ENCODE measurements around the gene CYTH2. TPM values are rescaled to one million over a fixed set of nuclear protein-coding genes. Genes with fewer than 3 reads are reported as not detected.

The CYTH2 gene
- total RNA-seq, 1 donor from 2014 or later = 83.5 TPM

DNA sequence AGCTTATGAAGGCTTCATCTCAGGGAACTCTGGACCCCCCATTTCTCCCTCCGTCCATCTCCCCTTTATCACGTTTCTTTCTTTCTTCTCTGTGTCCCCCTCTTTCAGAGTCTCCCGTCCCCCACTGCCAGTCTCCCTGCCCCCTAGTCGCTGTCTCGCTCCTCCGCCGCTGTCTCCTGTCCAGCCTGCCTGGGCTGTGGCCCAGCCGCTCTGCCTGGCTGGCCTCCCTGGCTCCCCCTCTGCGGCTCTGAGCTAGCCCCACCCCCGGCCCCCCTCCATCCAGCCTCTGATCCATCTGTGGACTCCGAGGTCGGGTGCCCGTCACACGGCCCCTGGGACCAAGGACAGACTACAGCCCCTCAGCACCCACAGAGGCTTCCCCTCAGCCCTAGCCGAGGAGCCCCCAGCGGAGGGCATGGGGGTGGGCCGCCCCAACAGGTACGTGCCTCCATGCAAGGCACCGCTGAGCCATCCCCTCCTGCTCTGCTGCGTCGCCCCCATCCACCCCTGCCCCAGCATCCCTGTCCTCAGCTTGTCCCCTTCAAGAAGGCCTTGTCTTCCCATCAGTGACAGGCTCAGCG lies 14.9 kb upstream of the CYTH2 start:
- no peak for TF ChIP-seq CTCF (IDR thresholded peaks at IDR 0.05)
- Histone ChIP-seq H3K27me3 (no peaks in the 10 kb centered on the region), H3K4me3 (no peak overlapping the region), H3K4me1 (no peaks in the 10 kb centered on the region), H3K36me3 (peaks cover 40 to 64% of the 10 kb centered on the region in 2 donors), H3K9me3 (no peaks in the 10 kb centered on the region), H3K27ac (no peak overlapping the region)
- intact Hi-C loops (cut with DNase I) = no loop called here
- DNase-seq (ENCODE audit: low spot score in 2 of 2) = no peak

GRCh38 chr19:48455171-48455907 lies 13.8 kb upstream of the CYTH2 start, which contains the start of gene KCNJ14:
Gene KCNJ14 (plus strand): TSS chr19:48455574. CDS start chr19:48461725, 6,151 bp downstream.
- H3K4me1 ChIP-seq = no peaks in the 10 kb centered on the region
- no peaks in the 10 kb centered on the region for H3K9me3 ChIP-seq
- intact Hi-C loops (cut with DNase I) = no loop called here
- TF ChIP-seq CTCF (IDR thresholded peaks at IDR 0.05) = no peak
- peaks cover 30 to 58% of the 10 kb centered on the region in 2 donors for H3K36me3 ChIP-seq
- no peaks in the 10 kb centered on the region for H3K27me3 ChIP-seq
- H3K4me3 ChIP-seq = no peak within 1 kb of the TSS
- no peak for DNase-seq (ENCODE audit: low spot score in 2 of 2)
- no peak within 1 kb of the TSS for H3K27ac ChIP-seq

DNA sequence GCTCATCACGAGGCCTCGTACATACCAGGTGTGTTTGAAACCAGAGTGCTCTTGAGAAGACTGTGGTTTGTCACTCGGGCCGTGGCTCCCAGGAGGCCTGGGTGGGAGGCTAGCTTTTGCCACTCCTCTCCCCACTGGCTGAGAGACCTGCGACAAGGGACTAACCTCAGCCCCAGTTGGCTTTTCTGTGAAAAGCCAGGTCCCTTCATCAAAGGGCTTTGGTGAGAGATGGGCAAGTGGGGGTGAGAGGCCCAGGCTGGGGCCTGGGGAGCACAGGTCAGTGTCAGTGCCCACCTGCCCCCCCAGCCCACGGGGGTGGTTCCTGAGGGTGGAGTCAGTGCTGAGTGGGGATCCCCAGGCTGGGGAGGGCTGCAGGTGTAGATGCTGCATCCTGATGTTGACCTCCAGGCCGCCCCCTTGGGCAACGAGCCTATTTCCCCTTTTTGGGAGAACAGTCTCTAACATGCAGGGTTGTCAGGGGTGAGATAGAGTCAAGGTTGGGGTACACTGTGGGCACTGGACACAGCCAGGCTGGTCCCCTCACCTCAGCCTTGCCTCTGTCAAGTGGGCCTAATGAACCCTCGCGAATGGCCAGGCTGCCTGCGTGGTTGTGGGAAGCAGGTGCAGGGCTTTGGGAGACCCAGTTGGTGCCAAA lies 13.1 kb upstream of the CYTH2 start:
- DNase-seq (ENCODE audit: low spot score in 2 of 2) = no peak
- Histone ChIP-seq H3K9me3 (no peaks in the 10 kb centered on the region), H3K4me1 (no peaks in the 10 kb centered on the region), H3K36me3 (peaks cover 24 to 51% of the 10 kb centered on the region in 2 donors), H3K27me3 (no peaks in the 10 kb centered on the region), H3K27ac (no peak overlapping the region), H3K4me3 (no peak overlapping the region)
- intact Hi-C loops (cut with DNase I) = no loop called here
- no peak for TF ChIP-seq CTCF (IDR thresholded peaks at IDR 0.05)

DNA sequence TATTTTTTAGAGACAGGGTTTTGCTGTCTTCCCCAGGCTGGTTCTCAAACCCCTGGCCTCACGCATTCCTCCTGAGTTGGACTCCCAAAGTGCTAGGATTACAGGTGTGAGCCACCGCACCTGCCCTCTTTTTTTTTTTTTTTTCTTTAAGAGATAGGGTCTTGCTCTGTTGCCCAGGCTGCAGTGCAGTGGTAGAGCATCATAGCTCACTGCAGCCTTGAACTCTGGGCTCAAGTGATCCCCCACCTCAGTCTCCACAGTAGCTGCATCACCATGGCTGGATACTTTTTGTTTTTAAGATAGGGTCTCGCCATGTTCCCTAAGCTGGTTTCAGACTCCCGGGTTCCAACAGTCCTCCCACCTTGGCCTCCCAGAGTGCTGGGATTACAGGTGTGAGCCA lies 12.3 kb upstream of the CYTH2 start:
- Histone ChIP-seq H3K4me3 (no peak overlapping the region), H3K4me1 (no peaks in the 10 kb centered on the region), H3K9me3 (no peaks in the 10 kb centered on the region), H3K27me3 (no peaks in the 10 kb centered on the region), H3K27ac (no peak overlapping the region), H3K36me3 (peaks cover 16 to 43% of the 10 kb centered on the region in 2 donors)
- no peak for DNase-seq (ENCODE audit: low spot score in 2 of 2)
- TF ChIP-seq CTCF (IDR thresholded peaks at IDR 0.05) = no peak
- intact Hi-C loops (cut with DNase I) = no loop called here

DNA sequence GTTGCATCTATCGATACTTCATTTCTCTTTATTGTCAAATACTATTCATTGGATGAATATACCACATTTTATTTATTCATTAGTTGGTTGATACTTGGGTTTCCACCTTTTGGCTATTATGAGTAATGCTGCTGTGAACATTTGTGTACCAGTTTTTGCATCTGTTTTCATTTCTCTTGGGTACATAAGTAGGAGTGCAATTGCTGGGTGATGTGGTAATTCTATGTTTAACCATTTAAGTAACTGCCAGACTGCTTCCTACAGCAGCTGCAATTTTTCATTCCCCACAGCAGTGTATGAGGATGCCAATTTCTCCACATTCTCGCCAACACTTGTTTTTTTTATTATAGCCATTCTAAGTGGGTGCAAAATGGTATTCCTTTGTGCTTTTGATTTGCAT lies 11.2 kb upstream of the CYTH2 start:
- Histone ChIP-seq H3K9me3 (no peaks in the 10 kb centered on the region), H3K27ac (no peak overlapping the region), H3K36me3 (peaks cover 4 to 32% of the 10 kb centered on the region in 2 donors), H3K4me3 (no peak overlapping the region), H3K27me3 (no peaks in the 10 kb centered on the region), H3K4me1 (no peaks in the 10 kb centered on the region)
- no peak for TF ChIP-seq CTCF (IDR thresholded peaks at IDR 0.05)
- no peak for DNase-seq (ENCODE audit: low spot score in 2 of 2)
- intact Hi-C loops (cut with DNase I) = no loop called here

Data from ascending aorta (tissue), 2 donors.